HL-60 (cell line): ENCODE results near the gene XKR8.

Experiments
- POLR2AphosphoS5 ChIP-seq: IDR thresholded peaks from 2 replicates; pipeline ENCODE4 v1.6.1; 2012; ENCODE audit warnings: low read depth
- SPI1 ChIP-seq: IDR thresholded peaks from 2 replicates; pipeline ENCODE4 v1.6.1; 2012; ENCODE audit warnings: low read depth, mild to moderate bottlenecking, borderline replicate concordance
- TF ChIP-seq, protein P1 (sequence below): IDR thresholded peaks from one replicate; pipeline ENCODE4 v1.5.1; 2011; ENCODE audit warnings: low read length, control low read depth, inconsistent platforms; ENCODE audit not compliant: insufficient read depth

DNA sequence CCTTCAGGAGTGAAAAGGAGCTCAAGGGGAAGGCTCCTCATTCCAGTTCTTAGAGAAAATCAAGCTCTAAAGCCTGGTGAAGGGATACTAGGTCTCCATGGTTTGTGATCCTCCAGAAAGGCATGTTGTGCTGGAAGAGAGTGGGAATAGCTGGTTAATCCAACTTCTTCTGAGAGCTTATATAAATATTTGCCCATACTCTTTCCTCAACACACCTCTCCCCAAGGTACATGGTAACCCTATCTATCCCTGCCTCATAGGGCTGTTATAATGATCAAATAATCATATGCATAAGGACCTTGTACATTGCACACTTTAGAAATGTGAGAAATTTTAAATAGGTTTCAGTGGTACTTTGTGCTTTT is 14.6 kb downstream of the XKR8 start:
- TF ChIP-seq, protein P1, sequence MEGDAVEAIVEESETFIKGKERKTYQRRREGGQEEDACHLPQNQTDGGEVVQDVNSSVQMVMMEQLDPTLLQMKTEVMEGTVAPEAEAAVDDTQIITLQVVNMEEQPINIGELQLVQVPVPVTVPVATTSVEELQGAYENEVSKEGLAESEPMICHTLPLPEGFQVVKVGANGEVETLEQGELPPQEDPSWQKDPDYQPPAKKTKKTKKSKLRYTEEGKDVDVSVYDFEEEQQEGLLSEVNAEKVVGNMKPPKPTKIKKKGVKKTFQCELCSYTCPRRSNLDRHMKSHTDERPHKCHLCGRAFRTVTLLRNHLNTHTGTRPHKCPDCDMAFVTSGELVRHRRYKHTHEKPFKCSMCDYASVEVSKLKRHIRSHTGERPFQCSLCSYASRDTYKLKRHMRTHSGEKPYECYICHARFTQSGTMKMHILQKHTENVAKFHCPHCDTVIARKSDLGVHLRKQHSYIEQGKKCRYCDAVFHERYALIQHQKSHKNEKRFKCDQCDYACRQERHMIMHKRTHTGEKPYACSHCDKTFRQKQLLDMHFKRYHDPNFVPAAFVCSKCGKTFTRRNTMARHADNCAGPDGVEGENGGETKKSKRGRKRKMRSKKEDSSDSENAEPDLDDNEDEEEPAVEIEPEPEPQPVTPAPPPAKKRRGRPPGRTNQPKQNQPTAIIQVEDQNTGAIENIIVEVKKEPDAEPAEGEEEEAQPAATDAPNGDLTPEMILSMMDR: no peak
- TF ChIP-seq POLR2AphosphoS5: no peak
- TF ChIP-seq SPI1: no peak
